Neural cell (in vitro differentiated cells): ENCODE results near the gene MUSK. TPM values are rescaled to one million over a fixed set of nuclear protein-coding genes. Genes with fewer than 3 reads are reported as not detected.
A peak's percentile ranks its signal among the peaks of the same experiment; 100 is the strongest.

Experiments
- H2AFZ ChIP-seq: fragments of 200-600, 300-800 bp; sonication (generic), shearing (Covaris generic); 2 replicates; pipeline ENCODE4 v1.6.0; 2014; ENCODE audit warnings: low read depth, mild to moderate bottlenecking, antibody characterized with exemption, low read length, moderate library complexity
- H3F3A ChIP-seq: fragments of 200-600 bp; shearing (Covaris generic); 2 replicates; pipeline ENCODE4 v1.6.1; 2016; ENCODE audit warnings: mild to moderate bottlenecking, moderate library complexity, mixed read lengths, antibody characterized with exemption, low read length; ENCODE audit not compliant: insufficient read depth, poor library complexity, severe bottlenecking
- H3K27ac ChIP-seq: fragments of 200-600, 300-800 bp; sonication (generic), shearing (Covaris generic); 2 replicates; pipeline ENCODE4 v1.5.1; 2014; ENCODE audit warnings: mild to moderate bottlenecking, low read length, moderate library complexity
- H3K27me3 ChIP-seq: fragments of 300-800, 200-600 bp; sonication (generic), shearing (Covaris generic); 2 replicates; pipeline ENCODE4 v1.6.0; 2014; ENCODE audit warnings: mild to moderate bottlenecking, low read depth, low read length, moderate library complexity; ENCODE audit not compliant: insufficient read depth
- H3K36me3 ChIP-seq: fragments of 300-800, 200-600 bp; sonication (generic), shearing (Covaris generic); 2 replicates; pipeline ENCODE4 v1.5.1; 2014; ENCODE audit warnings: mild to moderate bottlenecking, antibody characterized with exemption, low read length, moderate library complexity; ENCODE audit not compliant: insufficient read depth
- H3K4me2 ChIP-seq: fragments of 300-800, 200-600 bp; sonication (generic), shearing (Covaris generic); 2 replicates; pipeline ENCODE4 v1.6.0; 2014; ENCODE audit warnings: mild to moderate bottlenecking, low read length
- H3K4me3 ChIP-seq: fragments of 300-800, 200-600 bp; sonication (generic), shearing (Covaris generic); 2 replicates; pipeline ENCODE4 v1.5.1; 2014; ENCODE audit warnings: mild to moderate bottlenecking, low read length, moderate library complexity
- H3K79me2 ChIP-seq: fragments of 200-600 bp; shearing (Covaris generic); replicated peaks from 2 replicates; pipeline ENCODE4 v1.6.0; 2014; ENCODE audit warnings: mild to moderate bottlenecking, low read length, moderate library complexity; ENCODE audit not compliant: insufficient read depth
- H3K9ac ChIP-seq: fragments of 300-800, 200-600 bp; sonication (generic), shearing (Covaris generic); 2 replicates; pipeline ENCODE4 v1.6.1; 2016; ENCODE audit warnings: mild to moderate bottlenecking, low read length, mixed read lengths
- H3K9me2 ChIP-seq: fragments of 200-600 bp; shearing (Covaris generic); 2 replicates; pipeline ENCODE4 v1.6.1; 2016; ENCODE audit warnings: mild to moderate bottlenecking, low read length, mixed read lengths; ENCODE audit not compliant: insufficient read depth
- H3K9me3 ChIP-seq: fragments of 200-600, 300-800 bp; sonication (generic), shearing (Covaris generic); 2 replicates; pipeline ENCODE4 v1.6.1; 2016; ENCODE audit warnings: mild to moderate bottlenecking, mixed run types, low read length, moderate library complexity, mixed read lengths
- H4K20me1 ChIP-seq: fragments of 200-600 bp; shearing (Covaris generic); 2 replicates; pipeline ENCODE4 v1.6.1; 2016; ENCODE audit warnings: mild to moderate bottlenecking, mixed run types; ENCODE audit not compliant: insufficient read depth
- EP300 ChIP-seq: fragments of 450-650 bp; conservative IDR thresholded peaks from 2 replicates; pipeline ENCODE4 v1.6.1; 2014; ENCODE audit warnings: antibody characterized with exemption, mild to moderate bottlenecking, moderate library complexity; ENCODE audit not compliant: poor library complexity, severe bottlenecking
- EZH2 ChIP-seq: fragments of 200-600, 300-800 bp; shearing (Covaris generic), sonication (generic); IDR thresholded peaks from 2 replicates; pipeline ENCODE4 v1.6.1; 2014; ENCODE audit warnings: antibody characterized with exemption, low read length, borderline replicate concordance, mild to moderate bottlenecking; ENCODE audit not compliant: insufficient read depth, poor library complexity, severe bottlenecking
- MXI1 ChIP-seq: fragments of 450-650 bp; conservative IDR thresholded peaks from 2 replicates; pipeline ENCODE4 v1.6.1; 2014; ENCODE audit warnings: antibody characterized with exemption, mild to moderate bottlenecking; ENCODE audit not compliant: poor library complexity, severe bottlenecking
- POLR2AphosphoS5 ChIP-seq: IDR thresholded peaks from 2 replicates; pipeline ENCODE4 v1.6.1; 2012
- RAD21 ChIP-seq: fragments of 450-650 bp; conservative IDR thresholded peaks from 2 replicates; pipeline ENCODE4 v1.6.1; 2014; ENCODE audit warnings: antibody characterized with exemption, mild to moderate bottlenecking, moderate library complexity
- SMC3 ChIP-seq: fragments of 450-650 bp; conservative IDR thresholded peaks from 2 replicates; pipeline ENCODE4 v1.6.1; 2014; ENCODE audit warnings: antibody characterized with exemption, mild to moderate bottlenecking, moderate library complexity; ENCODE audit not compliant: poor library complexity
- TAF1 ChIP-seq: IDR thresholded peaks from 2 replicates; pipeline ENCODE4 v1.6.1; 2012; ENCODE audit warnings: low read depth
- polyA plus RNA-seq: library from polyadenylated mRNA; depleted of rRNA; stranded (reverse); fragments of >200 nt; gene quantifications from 2 replicates; pipeline ENCODE4 v1.2.3, GENCODE V29; 2014
- TF ChIP-seq, protein P1 (sequence below): IDR thresholded peaks from 2 replicates; pipeline ENCODE4 v1.6.1; 2012; ENCODE audit warnings: borderline replicate concordance
- TF ChIP-seq, protein P2 (sequence below): fragments of 450-650 bp; IDR thresholded peaks from 2 replicates; pipeline ENCODE4 v1.5.1; 2014; ENCODE audit warnings: antibody characterized with exemption, mild to moderate bottlenecking, moderate library complexity; ENCODE audit not compliant: poor library complexity, severe bottlenecking

The MUSK gene
- polyA plus RNA-seq, 1 donor from 2014 or later, result not detected

DNA sequence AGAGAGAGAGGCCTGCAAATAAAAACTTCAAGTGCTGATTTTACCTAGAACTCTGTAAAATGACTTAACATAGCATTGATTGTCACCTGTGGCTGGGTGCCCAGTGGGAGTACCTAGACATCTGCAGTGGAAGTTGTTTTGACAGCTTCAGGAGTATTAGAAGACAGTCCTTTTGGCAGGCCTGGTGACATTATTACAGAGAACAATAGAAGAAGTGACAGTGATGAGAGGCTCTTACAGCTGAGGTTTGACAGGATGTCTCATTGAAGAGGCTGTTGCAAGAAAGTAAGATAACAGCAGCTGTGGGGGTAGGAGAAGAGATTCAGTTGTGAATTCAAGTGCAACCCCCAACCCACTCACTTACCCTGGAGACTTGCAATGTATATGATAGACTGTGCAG is 27.9 kb upstream of the MUSK start:
- peak; percentile 28 for TF ChIP-seq SMC3
- TF ChIP-seq EZH2, result no peak
- peak; percentile 100 for TF ChIP-seq POLR2AphosphoS5
- TF ChIP-seq, protein P1, sequence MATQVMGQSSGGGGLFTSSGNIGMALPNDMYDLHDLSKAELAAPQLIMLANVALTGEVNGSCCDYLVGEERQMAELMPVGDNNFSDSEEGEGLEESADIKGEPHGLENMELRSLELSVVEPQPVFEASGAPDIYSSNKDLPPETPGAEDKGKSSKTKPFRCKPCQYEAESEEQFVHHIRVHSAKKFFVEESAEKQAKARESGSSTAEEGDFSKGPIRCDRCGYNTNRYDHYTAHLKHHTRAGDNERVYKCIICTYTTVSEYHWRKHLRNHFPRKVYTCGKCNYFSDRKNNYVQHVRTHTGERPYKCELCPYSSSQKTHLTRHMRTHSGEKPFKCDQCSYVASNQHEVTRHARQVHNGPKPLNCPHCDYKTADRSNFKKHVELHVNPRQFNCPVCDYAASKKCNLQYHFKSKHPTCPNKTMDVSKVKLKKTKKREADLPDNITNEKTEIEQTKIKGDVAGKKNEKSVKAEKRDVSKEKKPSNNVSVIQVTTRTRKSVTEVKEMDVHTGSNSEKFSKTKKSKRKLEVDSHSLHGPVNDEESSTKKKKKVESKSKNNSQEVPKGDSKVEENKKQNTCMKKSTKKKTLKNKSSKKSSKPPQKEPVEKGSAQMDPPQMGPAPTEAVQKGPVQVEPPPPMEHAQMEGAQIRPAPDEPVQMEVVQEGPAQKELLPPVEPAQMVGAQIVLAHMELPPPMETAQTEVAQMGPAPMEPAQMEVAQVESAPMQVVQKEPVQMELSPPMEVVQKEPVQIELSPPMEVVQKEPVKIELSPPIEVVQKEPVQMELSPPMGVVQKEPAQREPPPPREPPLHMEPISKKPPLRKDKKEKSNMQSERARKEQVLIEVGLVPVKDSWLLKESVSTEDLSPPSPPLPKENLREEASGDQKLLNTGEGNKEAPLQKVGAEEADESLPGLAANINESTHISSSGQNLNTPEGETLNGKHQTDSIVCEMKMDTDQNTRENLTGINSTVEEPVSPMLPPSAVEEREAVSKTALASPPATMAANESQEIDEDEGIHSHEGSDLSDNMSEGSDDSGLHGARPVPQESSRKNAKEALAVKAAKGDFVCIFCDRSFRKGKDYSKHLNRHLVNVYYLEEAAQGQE, result peak; percentile 94
- TF ChIP-seq EP300, result peak; percentile 100
- TF ChIP-seq, protein P2, sequence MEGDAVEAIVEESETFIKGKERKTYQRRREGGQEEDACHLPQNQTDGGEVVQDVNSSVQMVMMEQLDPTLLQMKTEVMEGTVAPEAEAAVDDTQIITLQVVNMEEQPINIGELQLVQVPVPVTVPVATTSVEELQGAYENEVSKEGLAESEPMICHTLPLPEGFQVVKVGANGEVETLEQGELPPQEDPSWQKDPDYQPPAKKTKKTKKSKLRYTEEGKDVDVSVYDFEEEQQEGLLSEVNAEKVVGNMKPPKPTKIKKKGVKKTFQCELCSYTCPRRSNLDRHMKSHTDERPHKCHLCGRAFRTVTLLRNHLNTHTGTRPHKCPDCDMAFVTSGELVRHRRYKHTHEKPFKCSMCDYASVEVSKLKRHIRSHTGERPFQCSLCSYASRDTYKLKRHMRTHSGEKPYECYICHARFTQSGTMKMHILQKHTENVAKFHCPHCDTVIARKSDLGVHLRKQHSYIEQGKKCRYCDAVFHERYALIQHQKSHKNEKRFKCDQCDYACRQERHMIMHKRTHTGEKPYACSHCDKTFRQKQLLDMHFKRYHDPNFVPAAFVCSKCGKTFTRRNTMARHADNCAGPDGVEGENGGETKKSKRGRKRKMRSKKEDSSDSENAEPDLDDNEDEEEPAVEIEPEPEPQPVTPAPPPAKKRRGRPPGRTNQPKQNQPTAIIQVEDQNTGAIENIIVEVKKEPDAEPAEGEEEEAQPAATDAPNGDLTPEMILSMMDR, result no peak
- no peak for TF ChIP-seq MXI1
- TF ChIP-seq TAF1, result no peak
- TF ChIP-seq RAD21, result peak; percentile 26
- no peak overlapping the region for H3K27ac ChIP-seq

DNA sequence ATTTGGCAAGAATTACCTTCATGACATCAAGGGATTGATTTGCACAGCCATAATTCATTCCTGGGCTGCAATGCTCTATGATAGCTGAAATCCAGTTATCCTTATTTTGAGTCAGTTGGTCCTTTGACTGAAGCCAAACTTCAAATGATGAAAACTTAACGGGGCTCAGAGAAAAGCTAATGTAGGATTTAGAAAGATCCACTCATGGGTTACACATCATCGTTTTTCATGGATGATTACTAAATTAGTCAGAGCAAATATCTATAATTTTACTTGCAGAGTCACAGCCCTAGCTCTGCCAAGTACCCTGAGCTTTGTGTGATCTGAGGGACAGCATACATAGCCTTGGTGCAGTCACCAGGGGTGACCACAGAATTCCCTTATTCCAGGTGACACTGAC is 27.3 kb upstream of the MUSK start:
- Histone ChIP-seq H3K36me3 (no peaks in the 10 kb centered on the region), H3K9ac (no peak overlapping the region), H3K4me3 (no peak overlapping the region), H4K20me1 (no peaks in the 10 kb centered on the region), H3K27me3 (peaks cover 5% of the 10 kb centered on the region), H3K27ac (no peak overlapping the region), H2AFZ (no peak overlapping the region), H3K4me2 (no peak overlapping the region), H3K9me3 (no peaks in the 10 kb centered on the region), H3K9me2 (no peaks in the 10 kb centered on the region), H3K79me2 (no peaks in the 10 kb centered on the region), H3F3A (peaks cover 4% of the 10 kb centered on the region)
- TF ChIP-seq EZH2, result no peak
- TF ChIP-seq MXI1, result no peak

More for the DNA sequence above, 27.9 kb upstream of the MUSK start:
- Histone ChIP-seq H3K4me3 (no peak overlapping the region), H3K9ac (no peak overlapping the region), H3K4me2 (no peak overlapping the region), H3K27me3 (peaks cover 5% of the 10 kb centered on the region), H3K36me3 (no peaks in the 10 kb centered on the region), H3K9me3 (no peaks in the 10 kb centered on the region), H3K79me2 (no peaks in the 10 kb centered on the region), H2AFZ (no peak overlapping the region), H3K9me2 (no peaks in the 10 kb centered on the region), H3F3A (peaks cover 4% of the 10 kb centered on the region), H4K20me1 (no peaks in the 10 kb centered on the region)

DNA sequence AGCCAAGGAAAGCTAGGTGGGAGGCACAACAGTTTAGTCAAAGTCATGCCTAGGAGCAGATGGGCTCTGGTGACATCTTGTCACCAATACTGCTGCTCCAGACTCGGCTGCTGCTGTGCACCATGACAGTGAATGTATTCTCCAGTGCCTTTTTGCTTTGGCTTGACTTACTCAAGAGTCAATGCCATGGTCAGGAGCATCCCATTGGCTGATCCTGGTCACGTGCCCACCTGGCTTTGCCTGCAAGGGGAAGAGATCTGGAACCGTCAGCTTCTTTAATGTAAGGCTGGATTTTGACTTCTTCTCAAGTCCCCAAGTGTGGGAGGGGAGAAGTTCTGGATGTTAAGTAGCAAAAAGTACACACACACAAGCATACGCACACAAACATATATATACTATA is 19.9 kb upstream of the MUSK start:
- H4K20me1 ChIP-seq, result no peaks in the 10 kb centered on the region
- no peak overlapping the region for H3K4me2 ChIP-seq
- no peak overlapping the region for H3K4me3 ChIP-seq
- no peak overlapping the region for H3K27ac ChIP-seq
- no peaks in the 10 kb centered on the region for H3K36me3 ChIP-seq
- no peaks in the 10 kb centered on the region for H3K9me3 ChIP-seq
- H3K27me3 ChIP-seq, result no peaks in the 10 kb centered on the region
- no peaks in the 10 kb centered on the region for H3F3A ChIP-seq
- no peak for TF ChIP-seq EP300
- TF ChIP-seq TAF1, result no peak
- TF ChIP-seq, protein P1, result no peak
- TF ChIP-seq MXI1, result no peak
- no peak for TF ChIP-seq EZH2
- no peak for TF ChIP-seq RAD21
- H3K9me2 ChIP-seq, result no peaks in the 10 kb centered on the region
- H2AFZ ChIP-seq, result no peak overlapping the region
- no peak overlapping the region for H3K9ac ChIP-seq
- H3K79me2 ChIP-seq, result no peaks in the 10 kb centered on the region
